SK-N-SH treated with all-trans-retinoic acid at 6 μM for 48 hours (cell line): Measurements from ENCODE around the gene IFNA21.
A peak's percentile ranks its signal among the peaks of the same experiment; 100 is the strongest.

Source experiments
- ATAC-seq: fragments of 200-7000 bp; cut with Tn5 transposase; 3 replicates; pipeline ENCODE4 v1.9.1; 2020; ENCODE audit warnings: mild to moderate bottlenecking, moderate library complexity
- ARNTL ChIP-seq: fragments of 450-650 bp; formaldehyde crosslinking; IDR thresholded peaks from 2 replicates; pipeline ENCODE4 v1.5.0; 2020; ENCODE audit warnings: low read depth, mild to moderate bottlenecking, moderate library complexity, borderline replicate concordance
- BACH2 ChIP-seq: fragments of 250-450 bp; sonication (Bioruptor Pico); IDR thresholded peaks from 2 replicates; pipeline ENCODE4 v1.9.0; 2021; ENCODE audit warnings: mild to moderate bottlenecking, borderline replicate concordance
- CSDC2 ChIP-seq: fragments of 250-450 bp; sonication (Bioruptor Pico); IDR thresholded peaks from 2 replicates; pipeline ENCODE4 v1.5.0; 2020; ENCODE audit warnings: mild to moderate bottlenecking, moderate library complexity
- ESRRG ChIP-seq: fragments of 250-450 bp; sonication (Bioruptor Pico); IDR thresholded peaks from 2 replicates; pipeline ENCODE4 v1.6.1; 2021; ENCODE audit warnings: mild to moderate bottlenecking
- GLIS3 ChIP-seq: fragments of 250-450 bp; sonication (Bioruptor Pico); IDR thresholded peaks from 2 replicates; pipeline ENCODE4 v1.5.0; 2020; ENCODE audit warnings: mild to moderate bottlenecking, moderate library complexity
- ISL1 ChIP-seq: fragments of 250-450 bp; sonication (Bioruptor Pico); IDR thresholded peaks from 2 replicates; pipeline ENCODE4 v2.1.2; 2022; ENCODE audit warnings: mild to moderate bottlenecking, moderate library complexity
- OSR1 ChIP-seq: fragments of 250-450 bp; sonication (Bioruptor Pico); IDR thresholded peaks from 2 replicates; pipeline ENCODE4 v1.8.0; 2022; ENCODE audit warnings: moderate library complexity, mild to moderate bottlenecking, inconsistent platforms
- POU6F1 ChIP-seq: fragments of 250-450 bp; sonication (Bioruptor Pico); IDR thresholded peaks from 2 replicates; pipeline ENCODE4 v1.8.0; 2021; ENCODE audit warnings: low read depth, mild to moderate bottlenecking, moderate library complexity, borderline replicate concordance
- PPARA ChIP-seq: fragments of 250-450 bp; sonication (Bioruptor Pico); IDR thresholded peaks from 2 replicates; pipeline ENCODE4 v1.5.0; 2020; ENCODE audit warnings: mild to moderate bottlenecking, borderline replicate concordance
- RARB ChIP-seq: fragments of 250-450 bp; sonication (Bioruptor Pico); IDR thresholded peaks from 2 replicates; pipeline ENCODE4 v1.8.0; 2021; ENCODE audit warnings: mild to moderate bottlenecking, moderate library complexity
- TCF4 ChIP-seq: fragments of 250-450 bp; sonication (Bioruptor Pico); IDR thresholded peaks from 2 replicates; pipeline ENCODE4 v1.8.0; 2021; ENCODE audit warnings: mild to moderate bottlenecking, moderate library complexity, borderline replicate concordance
- TOX ChIP-seq: fragments of 250-450 bp; sonication (Bioruptor Pico); IDR thresholded peaks from 2 replicates; pipeline ENCODE4 v1.8.0; 2021; ENCODE audit warnings: mild to moderate bottlenecking, moderate library complexity, borderline replicate concordance
- TSHZ2 ChIP-seq: fragments of 250-450 bp; sonication (Bioruptor Pico); IDR thresholded peaks from 2 replicates; pipeline ENCODE4 v1.5.0; 2020; ENCODE audit warnings: mild to moderate bottlenecking, moderate library complexity
- ZC3H10 ChIP-seq: fragments of 250-450 bp; sonication (Bioruptor Pico); IDR thresholded peaks from 2 replicates; pipeline ENCODE4 v1.5.1; 2021; ENCODE audit warnings: mild to moderate bottlenecking, moderate library complexity
- ZFP3 ChIP-seq: fragments of 250-450 bp; sonication (Bioruptor Pico); IDR thresholded peaks from 2 replicates; pipeline ENCODE4 v1.5.0; 2020; ENCODE audit warnings: mild to moderate bottlenecking, moderate library complexity
- ZFP30 ChIP-seq: fragments of 450-650 bp; formaldehyde crosslinking; IDR thresholded peaks from 2 replicates; pipeline ENCODE4 v1.5.0; 2022; ENCODE audit warnings: mild to moderate bottlenecking, moderate library complexity
- ZNF565 ChIP-seq: fragments of 450-650 bp; formaldehyde crosslinking; conservative IDR thresholded peaks from 2 replicates; pipeline ENCODE4 v1.5.0; 2020; ENCODE audit warnings: low read depth, mild to moderate bottlenecking, moderate library complexity
- ZNF70 ChIP-seq: fragments of 450-650 bp; formaldehyde crosslinking; IDR thresholded peaks from 2 replicates; pipeline ENCODE4 v1.5.0; 2020; ENCODE audit warnings: mild to moderate bottlenecking, moderate library complexity
- ZNF8 ChIP-seq: fragments of 450-650 bp; formaldehyde crosslinking; IDR thresholded peaks from 2 replicates; pipeline ENCODE4 v1.5.0; 2020; ENCODE audit warnings: mild to moderate bottlenecking, moderate library complexity
- TF ChIP-seq, protein P1 (sequence below): fragments of 250-450 bp; sonication (Bioruptor Pico); IDR thresholded peaks from 2 replicates; pipeline ENCODE4 v1.5.1; 2020; ENCODE audit warnings: low read depth, mild to moderate bottlenecking, moderate library complexity
- TF ChIP-seq, protein P2 (sequence below): fragments of 250-450 bp; sonication (Bioruptor Pico); IDR thresholded peaks from 2 replicates; pipeline ENCODE4 v1.8.0; 2020; ENCODE audit warnings: mild to moderate bottlenecking, moderate library complexity, borderline replicate concordance
- TF ChIP-seq, protein P3 (sequence below): fragments of 250-450 bp; sonication (Bioruptor Pico); IDR thresholded peaks from 2 replicates; pipeline ENCODE4 v1.5.1; 2021; ENCODE audit warnings: mild to moderate bottlenecking, moderate library complexity

IFNA21 gene

DNA sequence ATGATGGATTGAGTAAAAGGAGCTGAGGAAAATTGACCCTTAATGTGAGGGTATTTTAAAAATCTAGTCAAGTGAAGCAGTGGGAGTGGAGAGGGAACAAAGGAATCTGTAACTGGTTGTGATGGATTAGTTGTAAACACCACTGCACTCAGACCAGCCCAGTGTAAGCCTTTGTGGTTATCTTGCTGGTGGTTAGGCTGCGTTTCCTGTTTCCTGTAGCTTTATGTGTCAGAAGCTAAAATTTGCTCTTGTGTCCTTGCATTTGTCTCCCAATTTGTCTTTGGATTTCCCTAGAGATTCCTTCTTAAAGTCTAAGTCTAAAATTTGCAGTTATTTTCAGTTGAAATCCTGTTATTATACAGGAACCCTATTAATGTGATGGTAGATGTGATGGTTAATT lies 6.3 kb downstream of the IFNA21 start:
- ATAC-seq = no peak
- no peak for TF ChIP-seq ZC3H10 (CRISPR knock-in tag)
- TF ChIP-seq ZNF565 (CRISPR knock-in tag) = no peak

DNA sequence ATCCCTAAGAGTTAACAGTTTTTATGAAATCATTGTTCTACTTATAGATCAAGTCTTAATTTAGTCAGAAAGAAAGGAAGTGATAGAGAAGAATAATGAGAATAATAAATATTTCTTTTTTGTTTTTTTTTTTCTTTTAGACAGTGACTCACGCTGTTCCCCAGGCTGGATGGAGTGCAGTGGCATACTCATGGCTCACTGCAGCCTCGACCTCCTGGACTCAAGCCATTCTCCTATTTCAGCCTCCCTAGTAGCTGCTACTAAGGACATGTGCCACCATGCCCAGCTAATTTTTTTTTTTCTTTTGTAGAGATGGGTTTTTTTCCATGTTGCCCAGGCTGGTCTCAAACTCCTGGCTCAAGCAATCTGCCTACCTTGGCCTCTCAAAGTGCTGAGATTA lies 11.0 kb downstream of the IFNA21 start:
- ATAC-seq = no peak
- TF ChIP-seq BACH2 (CRISPR knock-in tag) (no peak), PPARA (no peak), TOX (CRISPR knock-in tag) (no peak), OSR1 (no peak), ZNF8 (no peak), ISL1 (CRISPR knock-in tag) (no peak), ESRRG (CRISPR knock-in tag) (no peak), ZNF565 (CRISPR knock-in tag) (no peak), ARNTL (CRISPR knock-in tag) (no peak), ZFP3 (CRISPR knock-in tag) (no peak), RARB (CRISPR knock-in tag) (no peak), ZFP30 (CRISPR knock-in tag) (no peak), ZC3H10 (CRISPR knock-in tag) (no peak), ZNF70 (CRISPR knock-in tag) (no peak), TCF4 (no peak), CSDC2 (CRISPR knock-in tag) (no peak)
- TF ChIP-seq, protein P1, sequence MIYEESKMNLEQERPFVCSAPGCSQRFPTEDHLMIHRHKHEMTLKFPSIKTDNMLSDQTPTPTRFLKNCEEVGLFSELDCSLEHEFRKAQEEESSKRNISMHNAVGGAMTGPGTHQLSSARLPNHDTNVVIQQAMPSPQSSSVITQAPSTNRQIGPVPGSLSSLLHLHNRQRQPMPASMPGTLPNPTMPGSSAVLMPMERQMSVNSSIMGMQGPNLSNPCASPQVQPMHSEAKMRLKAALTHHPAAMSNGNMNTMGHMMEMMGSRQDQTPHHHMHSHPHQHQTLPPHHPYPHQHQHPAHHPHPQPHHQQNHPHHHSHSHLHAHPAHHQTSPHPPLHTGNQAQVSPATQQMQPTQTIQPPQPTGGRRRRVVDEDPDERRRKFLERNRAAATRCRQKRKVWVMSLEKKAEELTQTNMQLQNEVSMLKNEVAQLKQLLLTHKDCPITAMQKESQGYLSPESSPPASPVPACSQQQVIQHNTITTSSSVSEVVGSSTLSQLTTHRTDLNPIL (CRISPR knock-in tag) = no peak
- TF ChIP-seq, protein P2, sequence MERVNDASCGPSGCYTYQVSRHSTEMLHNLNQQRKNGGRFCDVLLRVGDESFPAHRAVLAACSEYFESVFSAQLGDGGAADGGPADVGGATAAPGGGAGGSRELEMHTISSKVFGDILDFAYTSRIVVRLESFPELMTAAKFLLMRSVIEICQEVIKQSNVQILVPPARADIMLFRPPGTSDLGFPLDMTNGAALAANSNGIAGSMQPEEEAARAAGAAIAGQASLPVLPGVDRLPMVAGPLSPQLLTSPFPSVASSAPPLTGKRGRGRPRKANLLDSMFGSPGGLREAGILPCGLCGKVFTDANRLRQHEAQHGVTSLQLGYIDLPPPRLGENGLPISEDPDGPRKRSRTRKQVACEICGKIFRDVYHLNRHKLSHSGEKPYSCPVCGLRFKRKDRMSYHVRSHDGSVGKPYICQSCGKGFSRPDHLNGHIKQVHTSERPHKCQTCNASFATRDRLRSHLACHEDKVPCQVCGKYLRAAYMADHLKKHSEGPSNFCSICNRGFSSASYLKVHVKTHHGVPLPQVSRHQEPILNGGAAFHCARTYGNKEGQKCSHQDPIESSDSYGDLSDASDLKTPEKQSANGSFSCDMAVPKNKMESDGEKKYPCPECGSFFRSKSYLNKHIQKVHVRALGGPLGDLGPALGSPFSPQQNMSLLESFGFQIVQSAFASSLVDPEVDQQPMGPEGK (CRISPR knock-in tag) = no peak
- TF ChIP-seq, protein P3, sequence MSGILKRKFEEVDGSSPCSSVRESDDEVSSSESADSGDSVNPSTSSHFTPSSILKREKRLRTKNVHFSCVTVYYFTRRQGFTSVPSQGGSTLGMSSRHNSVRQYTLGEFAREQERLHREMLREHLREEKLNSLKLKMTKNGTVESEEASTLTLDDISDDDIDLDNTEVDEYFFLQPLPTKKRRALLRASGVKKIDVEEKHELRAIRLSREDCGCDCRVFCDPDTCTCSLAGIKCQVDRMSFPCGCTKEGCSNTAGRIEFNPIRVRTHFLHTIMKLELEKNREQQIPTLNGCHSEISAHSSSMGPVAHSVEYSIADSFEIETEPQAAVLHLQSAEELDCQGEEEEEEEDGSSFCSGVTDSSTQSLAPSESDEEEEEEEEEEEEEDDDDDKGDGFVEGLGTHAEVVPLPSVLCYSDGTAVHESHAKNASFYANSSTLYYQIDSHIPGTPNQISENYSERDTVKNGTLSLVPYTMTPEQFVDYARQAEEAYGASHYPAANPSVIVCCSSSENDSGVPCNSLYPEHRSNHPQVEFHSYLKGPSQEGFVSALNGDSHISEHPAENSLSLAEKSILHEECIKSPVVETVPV = no peak
- TF ChIP-seq, all 23 proteins: peak for 0

- TF ChIP-seq TSHZ2 (CRISPR knock-in tag) (no peak), PPARA (no peak), ARNTL (CRISPR knock-in tag) (no peak), ZC3H10 (CRISPR knock-in tag) (no peak), OSR1 (no peak), CSDC2 (CRISPR knock-in tag) (no peak), GLIS3 (no peak), RARB (CRISPR knock-in tag) (no peak), TCF4 (no peak), ZNF70 (CRISPR knock-in tag) (no peak), ZFP30 (CRISPR knock-in tag) (no peak), ESRRG (CRISPR knock-in tag) (no peak), TOX (CRISPR knock-in tag) (no peak), ZFP3 (CRISPR knock-in tag) (no peak), ZNF565 (CRISPR knock-in tag) (no peak), BACH2 (CRISPR knock-in tag) (no peak), POU6F1 (CRISPR knock-in tag) (no peak)
- TF ChIP-seq, protein P3 = no peak
- TF ChIP-seq, protein P1 (CRISPR knock-in tag) = no peak
- TF ChIP-seq, protein P2 (CRISPR knock-in tag) = no peak
- ATAC-seq = peak; percentile 69
Measured at GRCh38 chr9:21154018-21154608, 12.3 kb downstream of the IFNA21 start.
